ENCODE measurements around the gene NNMT. TPM values are rescaled to one million over a fixed set of nuclear protein-coding genes. Genes with fewer than 3 reads are reported as not detected.

The NNMT gene
- polyA plus RNA-seq, 1 of the 3 experiments (the other 2 are of a cell fraction) = 84.6 TPM

DNA sequence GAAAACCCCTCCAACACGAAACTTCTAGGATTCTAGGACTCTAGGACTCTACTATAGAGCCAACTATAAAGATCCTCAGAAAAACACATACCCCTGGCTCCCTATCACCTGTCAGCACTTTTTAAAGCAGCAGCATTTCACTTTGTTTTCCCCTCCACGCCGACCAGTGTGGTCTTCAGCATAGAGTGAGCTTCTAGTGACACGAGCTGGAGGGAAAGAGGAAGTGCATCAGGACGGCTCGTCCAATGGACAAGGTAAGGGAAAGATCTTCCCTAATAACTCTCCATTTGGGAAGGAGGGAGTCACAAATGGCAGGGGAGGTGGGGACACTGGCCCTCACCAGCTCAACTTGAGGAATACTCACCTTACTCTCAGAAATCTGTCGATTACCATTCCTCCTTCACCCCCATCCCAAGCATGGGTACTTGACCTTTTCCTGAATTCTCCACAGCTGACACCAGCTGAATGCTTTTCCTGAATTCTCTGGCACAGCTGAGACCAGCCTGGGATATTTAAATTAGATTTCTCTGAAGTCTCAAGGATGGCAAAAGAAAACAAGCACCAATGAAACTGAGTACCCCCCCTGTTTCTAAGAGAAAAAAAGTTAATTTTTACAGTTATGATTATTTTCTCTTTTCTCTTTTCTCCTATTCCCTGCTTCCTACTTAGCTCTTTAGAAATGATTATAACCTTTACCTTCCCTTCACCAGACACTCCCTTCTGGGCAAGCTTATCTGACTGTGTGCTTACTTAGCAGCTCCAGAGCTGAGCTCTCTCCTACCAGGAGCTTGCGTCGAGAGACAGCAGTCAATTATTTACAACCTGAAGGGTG, 33.3 kb upstream of the NNMT start:
- POLR2A ChIA-PET = no interaction called here
- peaks cover 14% of the 10 kb centered on the region; the same call in 1 of the 2 replicates for H3K27me3 ChIP-seq (ENCODE audit: insufficient read depth)
- H3K36me3 ChIP-seq (replicated peaks in 1 of 2; ENCODE audit: control insufficient read depth in 1 of 2, insufficient read depth in 2 of 2, low read length in 1 of 2) = no peaks in the 10 kb centered on the region
- CTCF ChIA-PET = interaction anchor here (0.6 to 11.8 kb wide), 50 partner anchors 9 to 1809 kb away, joined by 3 to 445 read pairs (median 10); partner anchors contain the start of gene HTR3B
- H3K9ac ChIP-seq = no peak overlapping the region
- H3K79me2 ChIP-seq (ENCODE audit: insufficient read depth) = no peaks in the 10 kb centered on the region
- H3K9me3 ChIP-seq = no peaks in the 10 kb centered on the region
- DNase-seq = peak; percentile 75
- peak; percentile 74 for TF ChIP-seq SMC3 (IDR thresholded peaks at IDR 0.05; ENCODE audit: low read depth, low read length)
- TF ChIP-seq, protein P1, sequence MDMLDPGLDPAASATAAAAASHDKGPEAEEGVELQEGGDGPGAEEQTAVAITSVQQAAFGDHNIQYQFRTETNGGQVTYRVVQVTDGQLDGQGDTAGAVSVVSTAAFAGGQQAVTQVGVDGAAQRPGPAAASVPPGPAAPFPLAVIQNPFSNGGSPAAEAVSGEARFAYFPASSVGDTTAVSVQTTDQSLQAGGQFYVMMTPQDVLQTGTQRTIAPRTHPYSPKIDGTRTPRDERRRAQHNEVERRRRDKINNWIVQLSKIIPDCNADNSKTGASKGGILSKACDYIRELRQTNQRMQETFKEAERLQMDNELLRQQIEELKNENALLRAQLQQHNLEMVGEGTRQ (IDR thresholded peaks at IDR 0.05; ENCODE audit: borderline replicate concordance, low read depth, low read length) = no peak
- peak; percentile 95 for TF ChIP-seq RAD21 (IDR thresholded peaks at IDR 0.05; ENCODE audit: low read length)
- TF ChIP-seq, protein P2, sequence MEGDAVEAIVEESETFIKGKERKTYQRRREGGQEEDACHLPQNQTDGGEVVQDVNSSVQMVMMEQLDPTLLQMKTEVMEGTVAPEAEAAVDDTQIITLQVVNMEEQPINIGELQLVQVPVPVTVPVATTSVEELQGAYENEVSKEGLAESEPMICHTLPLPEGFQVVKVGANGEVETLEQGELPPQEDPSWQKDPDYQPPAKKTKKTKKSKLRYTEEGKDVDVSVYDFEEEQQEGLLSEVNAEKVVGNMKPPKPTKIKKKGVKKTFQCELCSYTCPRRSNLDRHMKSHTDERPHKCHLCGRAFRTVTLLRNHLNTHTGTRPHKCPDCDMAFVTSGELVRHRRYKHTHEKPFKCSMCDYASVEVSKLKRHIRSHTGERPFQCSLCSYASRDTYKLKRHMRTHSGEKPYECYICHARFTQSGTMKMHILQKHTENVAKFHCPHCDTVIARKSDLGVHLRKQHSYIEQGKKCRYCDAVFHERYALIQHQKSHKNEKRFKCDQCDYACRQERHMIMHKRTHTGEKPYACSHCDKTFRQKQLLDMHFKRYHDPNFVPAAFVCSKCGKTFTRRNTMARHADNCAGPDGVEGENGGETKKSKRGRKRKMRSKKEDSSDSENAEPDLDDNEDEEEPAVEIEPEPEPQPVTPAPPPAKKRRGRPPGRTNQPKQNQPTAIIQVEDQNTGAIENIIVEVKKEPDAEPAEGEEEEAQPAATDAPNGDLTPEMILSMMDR (IDR thresholded peaks at IDR 0.05) = peak; percentile 73
- 13% methylated on average over 9 of the region's 9 CpGs for WGBS (ENCODE audit: low lambda C conversion rate)
- H2AFZ ChIP-seq (ENCODE audit: low read depth) = no peak overlapping the region
- no peaks in the 10 kb centered on the region; a peak in 1 of 4 replicates for H3K4me1 ChIP-seq (ENCODE audit: control insufficient read depth in 1 of 2, insufficient read depth in 2 of 2, low read depth in 1 of 2, low read length in 1 of 2)
- H3F3A ChIP-seq (replicated peaks; ENCODE audit: insufficient read depth) = no peaks in the 10 kb centered on the region
- peak overlapping the region in 1 of 2 experiments; percentile 27; a peak in 1 of 4 replicates for H3K4me3 ChIP-seq (ENCODE audit: low read depth in 2 of 2, low read length in 1 of 2)
- no peak overlapping the region for H3K4me2 ChIP-seq
- no peaks in the 10 kb centered on the region for H3K9me2 ChIP-seq
- H4K20me1 ChIP-seq (ENCODE audit: insufficient read depth) = no peaks in the 10 kb centered on the region
- no peak overlapping the region for H3K27ac ChIP-seq (ENCODE audit: low read depth in 2 of 2, low read length in 1 of 2)

DNA sequence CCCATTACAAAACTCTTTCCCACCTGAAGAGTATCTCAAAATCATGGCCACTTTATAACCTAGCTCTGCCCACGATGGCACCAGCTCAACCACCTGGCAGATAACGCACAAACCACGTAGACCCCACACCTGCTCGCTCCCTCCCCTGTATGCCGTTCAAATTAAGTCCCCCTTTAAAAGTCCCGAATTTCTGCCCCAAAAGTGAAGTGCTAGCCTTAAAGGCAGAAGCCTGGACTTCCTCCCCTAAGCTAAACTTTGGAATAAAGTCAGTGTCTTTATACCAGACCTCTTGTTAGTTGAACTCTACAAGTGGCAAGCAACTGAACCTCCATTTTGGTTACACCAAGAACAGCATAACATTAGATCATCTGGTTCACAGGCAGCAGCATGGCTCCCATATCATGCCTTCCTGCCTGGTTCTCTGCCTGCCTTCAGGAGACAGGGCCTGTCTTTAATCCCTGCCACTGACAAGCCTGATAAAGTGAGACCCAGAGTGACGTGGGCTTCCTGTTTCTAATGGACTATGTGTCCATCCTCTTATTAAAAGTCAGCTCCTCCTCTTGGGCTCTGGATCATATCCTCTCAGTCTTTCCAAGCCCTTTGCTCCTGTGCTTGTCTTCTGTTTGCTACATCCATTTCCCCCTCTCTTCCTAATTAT, 32.6 kb upstream of the NNMT start:
- WGBS (ENCODE audit: low lambda C conversion rate) = 34% methylated on average over 7 of the region's 7 CpGs
- Histone ChIP-seq H3K36me3 (replicated peaks in 1 of 2; ENCODE audit: control insufficient read depth in 1 of 2, insufficient read depth in 2 of 2, low read length in 1 of 2) (no peaks in the 10 kb centered on the region), H3K27me3 (ENCODE audit: insufficient read depth) (peaks cover 14% of the 10 kb centered on the region; the same call in 1 of the 2 replicates), H3K9ac (no peak overlapping the region), H3F3A (replicated peaks; ENCODE audit: insufficient read depth) (no peaks in the 10 kb centered on the region), H2AFZ (ENCODE audit: low read depth) (no peak overlapping the region), H3K9me2 (no peaks in the 10 kb centered on the region), H3K9me3 (no peaks in the 10 kb centered on the region), H3K4me1 (ENCODE audit: control insufficient read depth in 1 of 2, insufficient read depth in 2 of 2, low read depth in 1 of 2, low read length in 1 of 2) (no peaks in the 10 kb centered on the region; a peak in 1 of 4 replicates), H4K20me1 (ENCODE audit: insufficient read depth) (no peaks in the 10 kb centered on the region), H3K4me3 (ENCODE audit: low read depth in 2 of 2, low read length in 1 of 2) (no peak overlapping the region), H3K79me2 (ENCODE audit: insufficient read depth) (no peaks in the 10 kb centered on the region), H3K27ac (ENCODE audit: low read depth in 2 of 2, low read length in 1 of 2) (no peak overlapping the region), H3K4me2 (no peak overlapping the region)
- TF ChIP-seq GATA2 (CRISPR knock-in tag; IDR thresholded peaks at IDR 0.05) = no peak
- CTCF ChIA-PET = interaction anchor here (0.7 to 11.8 kb wide), 30 partner anchors 10 to 724 kb away, joined by 3 to 445 read pairs (median 20); partner anchors contain the start of gene HTR3B
- DNase-seq = no peak
- POLR2A ChIA-PET = no interaction called here
